NCI-H2227 (cell line): ENCODE results near the gene CSF1.

Experiments used
- DNase-seq: peaks from one replicate; lab custom pipeline; 2025; ENCODE audit not compliant: unreplicated experiment; lab: John Stamatoyannopoulos, UW

CSF1 gene

DNA sequence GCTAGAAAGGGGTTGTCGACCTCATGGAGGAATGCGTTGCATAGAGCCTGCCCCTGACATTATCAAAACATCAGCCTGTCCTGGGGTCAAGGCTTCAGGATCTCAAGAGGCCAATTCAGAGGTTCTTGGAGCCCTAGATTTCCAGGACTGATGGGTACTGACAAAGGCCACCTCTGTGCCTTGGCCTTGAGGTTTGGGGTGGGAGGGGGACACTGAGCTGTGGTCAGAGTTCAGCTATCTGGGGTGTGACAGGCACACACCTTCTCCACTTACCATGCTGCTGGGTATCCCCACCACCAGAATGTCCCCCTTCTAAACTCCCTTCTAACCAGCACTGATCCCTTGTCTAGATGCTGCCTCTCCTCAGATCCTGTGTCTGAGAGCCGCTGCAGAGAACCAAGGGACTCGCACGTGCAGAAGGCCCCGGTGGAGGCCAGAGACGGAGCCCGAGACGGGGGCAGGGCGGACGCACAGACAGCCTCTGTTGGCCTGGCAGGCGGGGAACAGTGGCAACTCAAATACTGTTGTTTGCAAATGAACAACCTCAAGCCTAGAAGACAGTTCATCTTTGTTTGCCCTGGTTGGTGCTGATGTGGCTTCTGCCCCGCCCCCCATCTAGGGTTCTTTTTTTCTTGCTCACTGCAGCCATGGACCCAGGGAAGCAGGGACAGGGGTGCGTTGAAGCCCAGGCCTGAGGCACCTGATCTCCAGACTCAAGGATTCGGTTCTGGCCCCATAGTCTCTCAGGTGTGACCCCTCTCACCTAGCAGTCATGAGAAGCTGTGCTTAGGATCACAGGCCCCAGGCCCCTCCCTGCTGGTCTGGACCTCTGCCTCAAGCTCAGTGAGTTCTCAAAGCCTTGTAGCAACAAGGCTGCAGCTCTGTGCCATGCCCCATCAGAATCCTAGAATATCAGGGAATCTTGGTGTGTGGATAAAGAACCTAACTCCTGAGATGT, 28.1 kb upstream of the CSF1 start:
- no peak for DNase-seq

- DNase-seq, result no peak
Measured at GRCh38 chr1:109883248-109883955, 27.2 kb upstream of the CSF1 start.

GRCh38 chr1:109884242-109884891, 26.3 kb upstream of the CSF1 start:
- no peak for DNase-seq

DNA sequence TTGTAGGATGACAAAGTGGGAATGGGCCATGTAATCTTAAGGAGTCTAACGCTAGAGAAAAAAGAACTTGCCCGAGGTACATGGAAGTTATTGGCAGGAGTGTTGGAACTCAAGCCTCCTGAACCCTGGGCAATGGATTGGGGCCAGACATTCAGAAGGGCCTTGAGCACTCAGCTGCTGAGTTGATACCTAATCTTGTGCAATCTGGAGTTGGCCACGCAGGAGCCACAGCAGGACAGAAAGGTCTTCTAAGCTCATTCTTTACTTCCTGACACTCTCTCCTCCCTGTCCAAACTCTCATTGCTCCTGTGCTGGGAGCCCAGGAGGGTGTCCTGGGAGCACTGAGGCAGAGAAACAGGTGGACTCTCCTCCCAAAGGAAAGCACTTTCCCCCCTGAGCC, 25.1 kb upstream of the CSF1 start:
- no peak for DNase-seq

DNA sequence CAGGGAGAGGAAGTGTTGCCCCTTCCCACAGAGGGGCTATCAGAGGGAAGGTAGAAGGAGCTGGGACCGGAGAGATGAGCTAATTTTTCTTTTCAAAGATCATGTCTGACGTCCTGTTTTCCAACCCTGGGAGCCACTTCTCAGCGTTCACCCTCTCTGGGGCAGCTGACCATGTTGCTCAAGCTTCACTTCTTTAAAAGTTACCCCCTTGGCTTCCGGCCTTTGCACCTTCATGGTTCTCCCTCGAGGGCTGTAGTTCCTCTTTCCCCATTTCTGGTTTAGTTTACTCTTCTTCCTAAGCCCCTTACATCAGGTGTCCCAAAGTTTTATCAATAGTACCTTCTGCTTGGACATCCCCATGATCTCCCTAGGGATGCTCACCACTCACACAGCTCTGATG, 23.8 kb upstream of the CSF1 start:
- no peak for DNase-seq

DNA sequence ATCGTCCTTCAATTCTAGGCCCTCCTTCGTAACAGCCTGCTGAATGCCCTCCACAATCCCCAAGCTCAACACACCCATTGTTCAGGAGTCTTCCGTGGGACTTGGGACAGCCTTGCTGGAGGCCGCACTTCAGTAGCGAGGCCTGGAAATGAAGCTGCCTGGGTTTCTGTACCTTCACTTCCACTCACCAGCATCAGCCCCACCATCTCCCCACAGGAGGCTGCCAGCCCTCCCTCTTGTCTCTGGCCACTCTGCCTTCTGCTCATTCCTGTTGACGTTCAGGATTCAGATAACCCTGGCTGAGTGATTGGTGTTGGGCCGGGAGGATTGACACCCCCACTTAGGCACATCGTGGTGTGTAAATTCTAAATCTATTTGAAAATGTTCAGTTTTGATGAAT, 23.4 kb upstream of the CSF1 start:
- DNase-seq, result no peak

- no peak for DNase-seq
Measured at GRCh38 chr1:109887884-109888283, 22.8 kb upstream of the CSF1 start.

GRCh38 chr1:109889094-109889493, 21.6 kb upstream of the CSF1 start:
- no peak for DNase-seq

DNA sequence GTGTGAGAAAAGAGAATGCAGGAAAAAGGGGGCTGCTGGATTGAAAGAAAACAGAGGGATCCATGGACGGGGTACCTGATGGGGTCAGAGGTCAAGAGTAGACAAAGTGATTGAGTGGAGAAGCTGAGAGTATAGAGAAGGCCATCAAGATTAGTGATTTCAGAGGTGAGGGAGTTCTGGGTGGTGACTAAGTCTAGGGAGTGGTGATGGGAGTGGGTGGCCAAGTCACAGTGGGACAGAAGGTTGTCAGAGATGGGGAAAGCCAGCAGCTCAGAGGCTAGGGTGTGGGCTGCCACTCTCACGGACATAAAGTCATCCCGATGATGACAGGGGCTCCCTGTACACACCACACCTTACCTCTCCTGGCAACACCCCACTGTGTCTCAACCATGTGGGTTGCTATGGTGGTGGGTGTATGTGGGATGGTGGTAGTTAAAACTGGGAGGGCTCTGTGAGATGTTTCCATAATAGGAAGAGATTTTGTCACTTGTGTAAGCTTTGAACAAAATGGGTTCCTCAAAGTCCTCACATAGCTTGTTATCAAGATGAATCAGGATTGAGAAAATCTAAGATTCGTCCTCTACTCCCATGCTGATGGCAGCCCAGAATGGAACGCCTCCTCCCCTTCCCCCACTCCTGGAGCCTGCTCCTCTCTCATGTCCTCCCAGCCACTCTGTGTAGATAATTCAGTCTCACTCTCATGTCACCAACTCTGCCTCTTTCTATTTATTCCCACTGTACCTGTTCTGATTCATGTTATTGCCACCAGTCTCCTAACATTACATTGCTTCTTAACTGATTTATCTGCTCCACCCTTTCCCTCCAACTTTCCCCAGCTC, 20.3 kb upstream of the CSF1 start:
- no peak for DNase-seq

- no peak for DNase-seq
Measured at GRCh38 chr1:109891930-109892329, 18.7 kb upstream of the CSF1 start.

DNA sequence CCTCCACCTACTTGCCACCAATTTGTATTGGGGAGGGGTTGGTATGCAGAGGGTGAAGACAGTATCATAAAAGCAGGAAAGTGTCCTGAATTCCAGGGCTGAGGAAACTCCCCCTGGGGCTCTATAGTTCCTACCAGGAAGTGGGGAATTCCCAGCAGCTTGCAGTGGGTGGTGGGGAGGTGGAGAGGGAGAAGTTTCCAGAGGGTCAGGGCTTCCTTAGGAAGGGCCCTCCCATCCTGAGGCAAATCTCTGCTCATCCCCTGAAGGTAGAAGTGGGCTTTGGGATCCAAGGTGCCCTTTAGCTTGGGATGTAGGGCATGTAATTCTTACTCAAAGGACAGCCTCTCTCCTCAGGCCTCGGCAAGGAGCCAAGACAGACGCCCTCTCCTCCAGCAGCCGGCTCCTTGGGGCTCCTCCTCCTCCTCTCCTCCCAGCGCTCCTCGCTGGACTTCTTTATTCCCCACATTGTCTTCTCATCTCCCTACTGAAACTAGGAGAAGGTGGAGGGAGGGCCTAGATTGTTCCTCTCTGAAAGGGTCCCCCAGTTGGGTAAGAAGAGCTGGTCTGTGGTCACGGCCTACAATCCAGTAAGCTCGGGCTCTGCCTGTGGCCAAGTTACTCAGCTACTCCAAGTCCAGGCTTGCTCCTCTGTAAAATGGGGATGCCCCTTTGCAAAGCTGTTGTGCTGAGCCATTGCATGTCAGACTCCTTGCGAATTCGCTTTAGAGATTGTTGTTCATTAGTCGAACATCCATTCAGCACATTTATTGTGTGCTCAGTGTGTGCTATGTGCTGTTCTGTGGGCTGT, 17.9 kb upstream of the CSF1 start:
- DNase-seq, result peak; percentile 10

- DNase-seq, result no peak
Measured at GRCh38 chr1:109893532-109894171, 17.0 kb upstream of the CSF1 start.

DNA sequence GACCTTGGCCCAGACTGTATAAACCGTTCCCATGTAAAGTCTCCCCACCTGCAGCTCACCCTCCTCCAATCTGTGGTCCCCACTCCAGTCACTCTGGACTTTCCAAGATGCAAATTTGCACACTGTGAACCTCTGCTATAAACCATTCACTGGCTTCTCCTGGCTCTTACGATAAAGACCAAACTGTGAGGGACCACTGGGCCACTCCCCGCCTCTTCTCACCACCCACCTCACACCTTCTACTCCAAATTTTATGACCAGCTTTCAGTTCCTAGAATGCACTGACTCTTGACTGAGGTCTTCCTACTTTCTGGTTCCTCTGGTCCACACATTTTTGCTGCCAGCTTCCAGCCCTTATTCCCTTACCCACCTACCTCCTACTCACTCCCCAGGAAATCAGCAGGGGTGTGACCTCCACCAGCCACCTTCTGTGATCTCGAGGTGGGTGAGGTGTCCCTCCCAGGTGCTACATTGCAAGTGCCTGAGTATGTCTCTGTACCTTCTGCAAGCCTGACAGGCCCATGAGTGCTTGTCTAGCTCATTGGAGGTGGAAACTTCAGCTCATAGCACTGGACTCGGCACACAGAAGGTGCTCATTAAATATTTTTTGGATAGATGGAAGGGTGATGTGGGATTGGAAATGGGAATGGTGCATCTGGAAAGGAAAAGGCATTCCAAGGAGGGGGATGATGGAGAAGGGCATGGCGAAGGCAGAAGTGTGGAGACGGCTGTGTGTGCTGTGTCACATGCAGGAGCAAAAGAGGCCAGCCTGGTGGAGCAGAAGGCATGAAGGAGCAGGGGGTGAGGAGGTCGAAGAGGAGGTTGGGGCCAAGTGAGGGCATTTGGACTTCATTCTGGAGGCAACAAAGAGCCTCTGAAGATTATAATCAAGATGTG, 15.6 kb upstream of the CSF1 start:
- DNase-seq, result no peak

DNA sequence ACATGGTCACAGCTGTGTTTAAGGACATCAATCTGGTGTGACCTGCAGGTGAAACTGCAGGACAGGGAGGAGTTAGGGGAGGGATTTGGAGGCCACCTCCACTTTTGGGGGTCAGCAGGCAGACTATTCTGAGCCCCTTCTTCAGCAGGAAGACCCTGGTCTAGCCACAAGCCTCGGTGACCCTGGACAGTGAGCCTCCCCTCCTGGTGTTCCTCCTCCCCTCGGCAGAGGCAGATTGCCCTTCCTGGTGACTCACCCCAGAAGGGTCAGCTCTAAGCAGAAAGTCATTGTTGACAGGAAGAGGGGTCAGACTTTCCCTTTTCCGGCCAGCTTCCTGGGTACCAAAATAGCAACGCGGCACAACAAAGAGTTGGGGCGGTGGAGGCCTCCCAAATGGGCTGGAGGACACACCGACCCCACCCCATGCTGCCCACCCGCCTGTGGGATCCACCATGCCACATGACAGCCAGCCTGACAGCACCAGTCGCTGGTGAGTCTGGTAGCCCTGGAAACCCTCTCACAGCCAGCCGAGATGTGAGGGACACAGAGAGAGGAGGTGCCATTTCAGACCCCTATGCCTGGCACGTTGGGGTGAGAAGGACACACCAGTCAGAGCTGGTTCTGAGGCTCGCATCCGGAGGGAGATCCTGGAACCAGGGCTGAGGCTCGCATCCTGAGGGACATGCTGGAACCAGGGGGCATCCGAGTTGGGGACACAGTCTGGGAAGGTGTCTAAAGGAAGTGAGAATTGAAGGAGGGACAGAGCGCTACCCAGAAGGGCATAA, 14.7 kb upstream of the CSF1 start:
- DNase-seq, result no peak

DNA sequence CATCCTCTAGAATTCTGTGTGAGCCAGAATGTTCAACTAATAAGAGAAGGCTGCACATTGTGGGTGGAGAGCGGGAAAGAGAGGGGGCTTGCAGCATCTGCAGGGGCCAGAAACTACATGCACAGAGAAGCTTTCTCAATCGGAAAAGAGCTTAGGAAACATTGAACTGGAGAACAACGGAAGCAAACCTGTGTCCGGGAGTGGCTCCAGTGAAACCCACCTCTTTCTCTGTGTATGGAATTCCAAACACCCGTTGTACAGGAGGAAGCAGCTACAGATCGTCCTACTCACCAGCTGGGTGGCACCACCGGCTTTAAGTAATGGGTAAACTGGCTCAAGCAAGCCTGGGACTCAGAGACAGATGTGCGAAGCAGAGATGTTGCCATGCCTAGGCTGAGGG, 14.0 kb upstream of the CSF1 start:
- no peak for DNase-seq

GRCh38 chr1:109897259-109897955, 13.2 kb upstream of the CSF1 start:
- DNase-seq, result no peak

DNA sequence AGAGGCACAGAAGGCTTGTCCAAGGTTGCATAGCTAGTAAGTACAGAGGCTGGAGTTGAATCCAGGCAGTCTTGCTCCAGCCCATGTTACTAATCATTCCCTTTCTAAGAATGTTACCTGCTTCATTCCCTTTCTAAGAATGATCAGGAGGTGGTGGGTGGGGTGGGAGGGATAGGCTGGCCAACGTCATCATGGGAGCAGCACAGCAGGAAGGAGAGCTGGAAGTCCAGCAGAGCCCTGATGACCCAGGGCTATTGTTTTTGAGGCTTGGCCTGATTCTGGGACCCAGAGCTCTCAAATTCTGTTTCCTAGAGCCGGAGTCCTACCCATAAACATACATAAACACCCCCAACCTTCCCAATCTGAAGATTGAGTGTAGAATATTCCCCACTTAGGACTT, 11.8 kb upstream of the CSF1 start:
- DNase-seq, result no peak
